GM19438 (cell line): ENCODE results near the gene HCFC1R1.
A peak's percentile ranks its signal among the peaks of the same experiment; 100 is the strongest.

Source experiments
- ATAC-seq: cut with Tn5 transposase; IDR thresholded peaks from one replicate; pipeline ENCODE4 v1.9.1; 2021; ENCODE audit warnings: low read depth; ENCODE audit not compliant: unreplicated experiment

Gene HCFC1R1

GRCh38 chr16:3035972-3036725 is 12.4 kb upstream of the HCFC1R1 start:
- ATAC-seq: no peak

DNA sequence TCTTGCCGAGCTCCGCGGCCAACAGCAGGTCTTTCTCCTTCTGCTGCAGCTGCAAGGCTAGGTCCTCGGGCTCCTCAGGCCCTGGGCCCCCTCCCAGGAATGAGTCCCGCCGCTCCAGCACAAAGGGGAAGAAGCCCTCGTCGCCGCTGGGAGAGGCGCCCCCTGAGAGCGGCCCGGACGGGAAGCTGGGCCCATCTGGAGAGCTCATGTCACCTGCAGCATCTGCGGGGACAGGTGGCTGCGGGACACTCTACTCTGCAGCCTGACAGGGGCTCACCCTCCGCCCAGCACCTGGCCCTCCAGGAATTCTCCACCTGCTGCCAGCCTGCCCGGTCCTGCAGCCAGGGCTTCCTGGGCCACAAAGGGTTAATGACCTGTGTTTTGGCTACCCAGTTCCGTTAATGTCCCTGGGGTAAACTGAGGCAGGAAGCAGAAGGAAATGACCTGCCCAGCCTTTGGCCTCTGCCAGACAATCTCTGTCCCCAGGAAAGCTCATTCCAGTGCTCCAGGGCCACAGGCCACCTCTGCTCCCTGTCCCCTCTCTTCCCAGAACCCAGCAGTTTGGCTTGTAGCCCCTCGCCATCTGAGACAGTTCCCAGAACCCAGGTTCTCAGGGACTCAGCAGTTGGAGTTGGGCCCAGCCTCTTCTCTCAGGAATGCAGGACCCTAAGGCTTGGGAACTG is 11.7 kb upstream of the HCFC1R1 start:
- no peak for ATAC-seq

GRCh38 chr16:3032624-3033023 is 8.9 kb upstream of the HCFC1R1 start:
- no peak for ATAC-seq

GRCh38 chr16:3030222-3031212 is 6.8 kb upstream of the HCFC1R1 start:
- ATAC-seq: no peak

- no peak for ATAC-seq
Measured at GRCh38 chr16:3029491-3030221, 5.9 kb upstream of the HCFC1R1 start.

DNA sequence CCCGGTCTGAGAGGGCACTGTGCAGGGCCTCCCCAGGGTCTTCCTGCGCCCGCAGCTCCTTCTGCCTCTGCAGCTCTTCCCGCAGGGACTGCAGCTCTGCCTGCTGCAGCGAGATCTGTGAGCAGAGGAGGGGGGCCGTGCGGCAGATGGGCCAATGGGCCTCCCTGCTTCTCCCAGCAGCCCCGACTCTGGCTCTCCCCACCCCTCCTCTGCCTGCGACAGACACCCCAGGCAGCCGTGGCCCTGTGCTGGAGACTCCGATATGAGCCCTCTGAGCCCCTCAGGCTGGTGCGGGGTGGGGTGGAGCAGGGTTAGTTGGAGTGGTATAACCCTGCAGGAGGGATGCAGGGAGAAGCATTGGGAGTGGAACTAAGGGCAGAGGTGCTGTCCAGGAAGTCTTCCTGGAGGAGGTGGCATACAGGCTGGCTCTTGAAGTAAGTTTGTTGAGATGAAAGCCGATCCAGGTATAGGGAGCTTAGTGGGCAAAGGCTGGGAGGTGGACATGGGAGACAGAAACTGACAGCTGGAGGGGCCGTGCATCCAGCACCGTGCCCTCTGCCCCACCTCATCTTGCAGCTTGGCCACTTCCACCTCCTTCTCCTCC is 5.1 kb upstream of the HCFC1R1 start:
- no peak for ATAC-seq

GRCh38 chr16:3027983-3028715 is 4.4 kb upstream of the HCFC1R1 start:
- ATAC-seq: peak; percentile 38

- no peak for ATAC-seq
Measured at GRCh38 chr16:3027489-3027795, 3.7 kb upstream of the HCFC1R1 start.

GRCh38 chr16:3026609-3027488 is 3.1 kb upstream of the HCFC1R1 start:
- no peak for ATAC-seq

GRCh38 chr16:3026003-3026378 is 2.2 kb upstream of the HCFC1R1 start:
- ATAC-seq: no peak

DNA sequence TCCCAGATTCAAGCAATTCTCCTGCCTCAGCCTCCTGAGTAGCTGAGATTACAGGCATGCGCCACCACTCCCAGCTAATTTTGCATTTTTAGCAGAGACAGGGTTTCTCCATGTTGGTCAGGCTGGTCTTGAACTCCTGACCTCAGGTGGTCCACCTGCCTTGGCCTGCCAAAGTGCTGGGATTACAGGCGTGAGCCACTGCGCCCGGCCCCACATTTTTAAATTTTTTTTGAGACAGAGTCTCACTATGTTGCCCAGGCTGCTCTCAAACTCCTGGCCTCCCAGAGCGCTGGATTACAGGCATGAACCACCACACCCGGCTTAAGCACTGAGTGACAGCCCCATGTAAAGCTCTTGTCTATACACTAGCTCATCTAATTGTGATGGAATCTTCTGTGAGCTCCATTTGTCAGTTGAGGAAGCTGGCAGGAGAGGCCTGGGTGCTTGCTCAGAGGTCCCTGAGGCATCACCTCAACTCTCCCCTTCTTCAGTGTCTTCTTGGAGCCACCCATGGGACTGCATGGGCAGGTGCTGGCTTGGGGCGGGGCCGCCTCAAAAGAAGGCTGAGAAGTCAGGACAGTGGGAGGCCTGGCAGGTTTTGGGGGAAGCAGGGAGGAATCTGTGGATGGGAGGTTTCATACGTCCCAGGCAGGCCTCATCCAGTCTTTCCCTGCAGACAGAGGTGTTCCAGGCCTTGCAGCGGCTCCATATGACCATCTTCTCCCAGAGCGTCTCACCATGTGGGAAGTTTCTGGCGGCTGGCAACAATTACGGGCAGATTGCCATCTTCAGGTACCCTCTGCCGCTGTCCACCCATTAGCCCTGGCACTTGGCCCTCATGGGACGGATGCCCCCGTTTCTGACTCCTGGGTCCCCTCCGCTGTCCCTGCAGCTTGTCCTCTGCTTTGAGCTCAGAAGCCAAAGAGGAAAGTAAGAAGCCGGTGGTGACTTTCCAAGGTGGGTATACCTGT is 1.6 kb upstream of the HCFC1R1 start:
- ATAC-seq: no peak

DNA sequence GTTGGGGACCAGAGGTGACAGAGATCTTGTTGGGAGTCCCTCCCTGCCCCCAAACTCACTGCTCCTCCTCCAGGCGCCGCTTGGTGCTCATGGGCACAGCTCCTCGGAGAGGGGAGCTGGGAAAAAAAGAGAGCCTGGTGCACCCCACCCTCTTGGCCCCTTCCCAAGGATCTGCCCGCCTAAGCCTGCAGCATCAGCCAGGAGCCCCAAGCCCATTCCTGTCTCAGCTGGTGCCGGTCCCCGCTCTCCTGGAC is 400 bp downstream of the HCFC1R1 start:
- ATAC-seq: no peak

GRCh38 chr16:3022684-3023414 is 893 bp downstream of the HCFC1R1 start:
- ATAC-seq: no peak

DNA sequence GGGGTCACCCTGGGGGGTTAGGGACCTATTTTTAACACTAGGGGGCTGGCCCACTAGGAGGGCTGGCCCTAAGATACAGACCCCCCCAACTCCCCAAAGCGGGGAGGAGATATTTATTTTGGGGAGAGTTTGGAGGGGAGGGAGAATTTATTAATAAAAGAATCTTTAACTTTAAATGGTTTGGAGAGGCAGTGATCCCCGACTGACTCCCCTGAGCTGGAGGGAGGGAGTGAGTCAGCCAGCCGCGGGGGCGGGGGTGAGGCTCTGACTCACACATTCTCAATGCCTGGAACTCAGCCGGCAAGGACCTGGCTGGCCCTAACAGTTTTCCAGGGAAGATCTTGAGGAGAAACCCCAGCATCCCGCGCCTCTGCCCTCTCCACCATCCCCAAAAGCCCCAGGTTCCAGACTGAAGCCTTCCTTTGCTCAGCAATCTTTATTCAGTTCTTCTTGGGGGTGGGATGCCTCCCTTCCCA is 1.5 kb downstream of the HCFC1R1 start:
- no peak for ATAC-seq

DNA sequence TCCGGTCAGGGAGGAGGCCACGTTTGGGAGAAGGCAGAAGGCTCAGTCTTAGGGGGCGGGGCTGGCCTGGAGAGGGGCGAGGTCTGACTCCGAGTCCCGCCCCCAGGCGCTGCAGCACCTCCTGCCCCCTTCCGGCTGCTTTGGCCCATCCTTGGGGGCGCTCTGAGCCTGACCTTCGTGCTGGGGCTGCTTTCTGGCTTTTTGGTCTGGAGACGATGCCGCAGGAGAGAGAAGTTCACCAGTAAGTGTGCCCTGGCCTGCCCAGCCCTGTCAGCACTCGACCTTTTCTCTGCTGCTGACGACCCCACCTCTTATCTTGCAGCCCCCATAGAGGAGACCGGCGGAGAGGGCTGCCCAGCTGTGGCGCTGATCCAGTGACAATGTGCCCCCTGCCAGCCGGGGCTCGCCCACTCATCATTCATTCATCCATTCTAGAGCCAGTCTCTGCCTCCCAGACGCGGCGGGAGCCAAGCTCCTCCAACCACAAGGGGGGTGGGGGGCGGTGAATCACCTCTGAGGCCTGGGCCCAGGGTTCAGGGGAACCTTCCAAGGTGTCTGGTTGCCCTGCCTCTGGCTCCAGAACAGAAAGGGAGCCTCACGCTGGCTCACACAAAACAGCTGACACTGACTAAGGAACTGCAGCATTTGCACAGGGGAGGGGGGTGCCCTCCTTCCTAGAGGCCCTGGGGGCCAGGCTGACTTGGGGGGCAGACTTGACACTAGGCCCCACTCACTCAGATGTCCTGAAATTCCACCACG is 2.1 kb downstream of the HCFC1R1 start:
- ATAC-seq: no peak
